Activated CD8-positive, alpha-beta T cell treated with anti-CD3 and anti-CD28 coated beads for 36 hours (primary cell): Measurements from ENCODE around the gene LAMTOR2. TPM values are rescaled to one million over a fixed set of nuclear protein-coding genes. Genes with fewer than 3 reads are reported as not detected.

Experiments
- ATAC-seq: fragments of 200-7000 bp; cut with Tn5 transposase; one replicate; pipeline ENCODE4 v1.10.0; 2021; ENCODE audit warnings: mild to moderate bottlenecking, moderate library complexity
- CTCF ChIA-PET: fragments of 350-600 bp; sonication (Branson Sonifier 250); formaldehyde crosslinking; loops from one replicate; lab custom pipeline; 2021; ENCODE audit warnings: antibody characterized with exemption; lab: Charles Lee
- POLR2A ChIA-PET: fragments of 350-600 bp; sonication (Branson Sonifier 250); formaldehyde crosslinking; loops from one replicate; lab custom pipeline; 2021; ENCODE audit warnings: antibody characterized with exemption; lab: Charles Lee
- DNase-seq: peaks from one replicate; pipeline ENCODE4 v3.0.0-alpha.2; 2020
- H3K27ac Mint-ChIP-seq: one replicate; pipeline ENCODE4 v1.8.0; 2021; ENCODE audit warnings: mild to moderate bottlenecking, mixed read lengths
- H3K27me3 Mint-ChIP-seq: one replicate; pipeline ENCODE4 v1.8.0; 2021; ENCODE audit warnings: mixed read lengths
- H3K36me3 Mint-ChIP-seq: one replicate; pipeline ENCODE4 v1.8.0; 2021; ENCODE audit warnings: low read depth, mixed read lengths
- H3K4me1 Mint-ChIP-seq: one replicate; pipeline ENCODE4 v1.8.0; 2021; ENCODE audit warnings: low read depth, mixed read lengths
- H3K4me3 Mint-ChIP-seq: one replicate; pipeline ENCODE4 v1.8.0; 2021; ENCODE audit warnings: mild to moderate bottlenecking, moderate library complexity, mixed read lengths
- H3K9me3 Mint-ChIP-seq: one replicate; pipeline ENCODE4 v1.8.0; 2021; ENCODE audit warnings: mixed read lengths
- CTCF ChIP-seq: fragments of 200-600 bp; IDR thresholded peaks from one replicate; pipeline ENCODE4 v1.8.0; 2022; ENCODE audit warnings: antibody characterized with exemption, mild to moderate bottlenecking
- intact Hi-C: fragments of 100-400 bp; cut with micrococcal nuclease; formaldehyde crosslinking; loops from one replicate; pipeline ENCODE4 v1.10.0; 2022
- total RNA-seq, 2 experiments: library from RNA; stranded (reverse); gene quantifications; one replicate each; pipeline ENCODE4 v1.2.3, GENCODE V29; 2021

Gene LAMTOR2
- total RNA-seq, 2 experiments from 2014 or later: 48.9 to 49.4 TPM

DNA sequence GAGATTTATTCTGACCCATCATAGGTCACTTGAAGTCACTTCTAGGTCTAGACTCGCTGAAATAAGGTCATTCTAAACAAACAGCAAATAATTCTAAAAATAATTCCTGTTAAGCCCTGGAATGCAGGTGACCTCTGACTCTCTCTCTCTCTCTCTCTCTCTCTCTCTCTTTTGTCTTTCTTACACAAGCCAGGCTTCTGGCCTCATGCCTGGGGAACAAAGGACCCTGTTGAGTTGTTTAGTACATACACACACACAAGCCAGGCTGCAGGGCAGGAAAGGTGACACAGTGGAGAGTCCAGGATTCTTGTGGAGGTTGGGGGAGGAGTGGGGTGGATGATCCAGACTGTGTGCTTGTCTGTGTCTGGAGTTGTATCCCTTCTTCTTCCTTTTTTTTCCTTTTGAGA is 31.7 kb downstream of the LAMTOR2 start:
- Mint-ChIP-seq H3K9me3 (no peaks in the 10 kb centered on the region), H3K36me3 (no peaks in the 10 kb centered on the region), H3K27ac (no peak overlapping the region), H3K4me1 (peaks cover 8% of the 10 kb centered on the region), H3K4me3 (no peak overlapping the region), H3K27me3 (peaks cover 36% of the 10 kb centered on the region)
- intact Hi-C loops: no loop called here
- ATAC-seq: no peak
- no peak for TF ChIP-seq CTCF
- no peak for DNase-seq
- CTCF ChIA-PET: interaction anchor here (0.9 to 22.5 kb wide), 4 partner anchors 10 to 139 kb away, joined by 3 to 772 read pairs (median 8); no protein-coding TSS in a partner anchor
- POLR2A ChIA-PET: interaction anchor here (1.5 kb wide), 1 partner anchor 44 kb away, joined by 4 read pairs; no protein-coding TSS in a partner anchor

DNA sequence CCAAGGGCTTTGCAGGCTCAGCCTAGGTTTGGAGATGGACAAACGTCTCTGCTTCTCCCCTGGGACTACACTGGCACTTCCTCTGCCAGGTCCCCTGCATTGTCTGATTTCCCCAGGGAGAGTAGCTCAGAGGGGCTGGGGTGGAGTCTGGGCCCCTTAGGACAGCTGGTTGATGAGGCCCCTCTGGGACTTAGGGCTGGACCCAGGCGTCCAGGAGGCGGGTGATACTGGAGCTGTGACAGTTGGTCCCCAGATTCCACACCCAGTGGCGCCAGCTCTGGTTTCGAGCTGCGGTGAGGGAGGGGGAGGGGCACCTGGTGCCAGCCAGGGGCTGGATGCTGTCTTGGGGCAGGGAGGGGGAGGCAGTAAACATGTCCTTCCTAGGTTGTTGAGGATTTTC is 35.1 kb downstream of the LAMTOR2 start:
- Mint-ChIP-seq H3K27me3 (peaks cover 32% of the 10 kb centered on the region), H3K27ac (no peak overlapping the region), H3K4me1 (peaks cover 2% of the 10 kb centered on the region), H3K4me3 (no peak overlapping the region), H3K36me3 (no peaks in the 10 kb centered on the region), H3K9me3 (no peaks in the 10 kb centered on the region)
- ATAC-seq (no peak), DNase-seq (no peak)
- TF ChIP-seq CTCF: no peak
- intact Hi-C loops: loop anchor here (1.0 to 10.0 kb wide), 2 partner anchors 41 to 135 kb away; no protein-coding TSS in a partner anchor
- ChIA-PET POLR2A (interaction anchor here (0.8 to 2.9 kb wide), 4 partner anchors 17 to 230 kb away, joined by 3 to 18 read pairs (median 4); no protein-coding TSS in a partner anchor), CTCF (interaction anchor here (0.9 to 22.5 kb wide), 10 partner anchors 9 to 230 kb away, joined by 3 to 772 read pairs (median 6); partner anchors contain the start of gene LMNA)

DNA sequence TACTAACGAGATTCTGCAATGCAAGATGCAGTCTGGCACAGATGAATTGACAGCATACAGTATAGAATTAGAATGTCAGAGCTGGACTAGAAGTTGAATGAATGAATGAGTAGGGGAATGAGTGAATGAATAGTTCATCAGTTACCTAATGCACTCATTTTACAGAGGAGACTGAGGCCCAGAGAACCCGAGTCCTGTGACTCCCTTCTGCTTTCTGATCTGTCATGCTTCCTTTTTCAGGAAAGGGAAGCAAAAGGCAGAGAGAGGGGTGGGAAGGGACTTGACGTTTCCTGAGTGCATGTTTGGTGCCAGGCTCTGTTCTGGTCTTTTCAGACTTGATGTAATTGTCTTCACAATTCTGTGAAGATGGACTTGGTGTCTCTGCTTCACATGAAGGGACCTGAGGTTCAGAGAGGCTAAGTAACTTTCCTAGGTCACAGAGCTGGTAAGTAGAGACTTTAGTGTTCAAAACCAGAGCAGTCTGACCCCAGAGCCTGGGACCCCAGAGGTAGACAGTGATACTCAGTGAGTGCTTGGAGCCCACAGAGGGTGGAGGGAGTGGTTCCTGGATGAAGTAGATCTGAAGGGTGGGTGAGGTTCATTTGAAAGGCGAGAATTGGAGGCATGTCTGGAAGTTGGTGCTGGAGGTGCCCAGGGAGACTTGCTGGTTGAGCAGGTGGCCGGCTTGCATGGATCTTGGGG is 35.7 kb downstream of the LAMTOR2 start:
- ATAC-seq: peak; percentile 29
- no peaks in the 10 kb centered on the region for H3K9me3 Mint-ChIP-seq
- POLR2A ChIA-PET: interaction anchor here (0.8 to 2.9 kb wide), 7 partner anchors 16 to 230 kb away, joined by 3 to 18 read pairs (median 4); partner anchors contain the start of gene LMNA
- no peaks in the 10 kb centered on the region for H3K36me3 Mint-ChIP-seq
- H3K4me3 Mint-ChIP-seq: no peak overlapping the region
- DNase-seq: no peak
- peaks cover 2% of the 10 kb centered on the region for H3K4me1 Mint-ChIP-seq
- H3K27ac Mint-ChIP-seq: no peak overlapping the region
- CTCF ChIA-PET: interaction anchor here (0.9 to 22.5 kb wide), 17 partner anchors 9 to 229 kb away, joined by 3 to 772 read pairs (median 5); partner anchors contain the start of genes LMNA, SLC25A44 and SMG5
- TF ChIP-seq CTCF: no peak
- peaks cover 28% of the 10 kb centered on the region for H3K27me3 Mint-ChIP-seq
- intact Hi-C loops: loop anchor here (1.0 to 10.0 kb wide), 2 partner anchors 40 to 135 kb away; no protein-coding TSS in a partner anchor

DNA sequence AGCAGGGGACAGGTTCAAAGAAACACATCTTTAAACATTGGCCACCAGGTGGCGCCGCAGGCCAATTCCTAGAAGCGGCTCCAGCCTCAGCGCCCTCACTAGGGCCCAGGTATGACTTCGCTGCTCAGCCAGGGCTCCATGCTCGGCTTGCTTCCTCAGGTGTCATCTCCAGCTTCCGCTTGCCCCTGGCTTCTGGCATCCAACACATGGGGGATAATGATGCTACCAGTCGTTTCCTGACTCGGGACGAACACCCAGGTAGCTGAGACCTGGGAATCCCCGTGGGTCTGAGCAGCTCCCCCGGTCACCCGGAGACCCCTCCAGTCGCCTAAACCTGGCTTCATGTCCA is 36.2 kb downstream of the LAMTOR2 start:
- peaks cover 26% of the 10 kb centered on the region for H3K27me3 Mint-ChIP-seq
- ChIA-PET POLR2A (interaction anchor here (0.9 to 2.9 kb wide), 5 partner anchors 16 to 133 kb away, joined by 3 to 18 read pairs (median 4); partner anchors contain the start of gene LMNA), CTCF (interaction anchor here (0.6 to 22.5 kb wide), 23 partner anchors 9 to 356 kb away, joined by 3 to 772 read pairs (median 5); partner anchors contain the start of genes LMNA, SLC25A44 and SMG5)
- H3K36me3 Mint-ChIP-seq: no peaks in the 10 kb centered on the region
- ATAC-seq (peak; percentile 98), DNase-seq (peak; percentile 94)
- no peak overlapping the region for H3K27ac Mint-ChIP-seq
- no peak overlapping the region for H3K4me3 Mint-ChIP-seq
- peak; percentile 87 for TF ChIP-seq CTCF
- H3K9me3 Mint-ChIP-seq: no peaks in the 10 kb centered on the region
- intact Hi-C loops: loop anchor here (1.0 to 10.0 kb wide), 2 partner anchors 39 to 134 kb away; no protein-coding TSS in a partner anchor
- peaks cover 5% of the 10 kb centered on the region for H3K4me1 Mint-ChIP-seq
